Endothelial cell of umbilical vein (primary cell): ENCODE results near the gene EMP3. TPM values are rescaled to one million over a fixed set of nuclear protein-coding genes. Genes with fewer than 3 reads are reported as not detected.

ENCODE experiments used
- BruUV-seq: library from RNA; stranded (reverse); fragments of 400-500 nt; replicated peaks from 2 replicates; lab custom pipeline; 2021; lab: Mats Ljungman, UMichigan
- CTCF ChIA-PET: fragments of 300-600, 350-600 bp; sonication (Branson Sonifier 250); formaldehyde crosslinking; loops from one replicate; lab custom pipeline; 2021; ENCODE audit warnings: antibody characterized with exemption, inconsistent platforms; lab: Charles Lee
- POLR2A ChIA-PET: fragments of 300-600, 350-600 bp; sonication (Branson Sonifier 250); formaldehyde crosslinking; loops from one replicate; lab custom pipeline; 2021; ENCODE audit warnings: antibody characterized with exemption, inconsistent platforms; lab: Charles Lee
- DNase-seq: peaks from one replicate; pipeline ENCODE4 v3.0.0-alpha.2; 2011; ENCODE audit warnings: low read depth, low spot score
- FAIRE-seq: peaks from 2 replicates; lab custom pipeline; 2011; peaks lifted over from hg19 to GRCh38; lab: Jason Lieb, UNC
- H2AFZ ChIP-seq: 2 replicates; pipeline ENCODE4 v1.6.0; 2012; ENCODE audit warnings: low read depth, low read length, control low read depth, inconsistent platforms
- H3K27ac ChIP-seq: 2 replicates; pipeline ENCODE4 v1.5.1; 2011; ENCODE audit warnings: low read depth, mild to moderate bottlenecking, control low read depth, low read length, moderate library complexity; ENCODE audit not compliant: insufficient read depth
- H3K27me3 ChIP-seq, 2 experiments: 2 replicates each; pipeline versions ENCODE4 v1.6.0 to v1.6.1; 2011; ENCODE audit warnings: low read length in 2 of 2, mixed read lengths in 1 of 2; ENCODE audit not compliant: control insufficient read depth in 2 of 2, insufficient read depth in 2 of 2
- H3K36me3 ChIP-seq, 2 experiments: 2 replicates in 1 of 2; 3 replicates in 1 of 2; pipeline ENCODE4 v1.5.1; 2011; ENCODE audit warnings: low read length in 2 of 2, mild to moderate bottlenecking in 1 of 2, moderate library complexity in 1 of 2; ENCODE audit not compliant: control insufficient read depth in 2 of 2, insufficient read depth in 2 of 2; ENCODE audit errors: extremely low read depth in 1 of 2
- H3K4me1 ChIP-seq: 3 replicates; pipeline ENCODE4 v1.5.1; 2011; ENCODE audit warnings: mild to moderate bottlenecking, low read length; ENCODE audit not compliant: control insufficient read depth, insufficient read depth; ENCODE audit errors: extremely low read depth
- H3K4me2 ChIP-seq: 2 replicates; pipeline ENCODE4 v1.6.1; 2011; ENCODE audit warnings: low read length, control low read depth, mixed read lengths; ENCODE audit not compliant: insufficient read depth
- H3K4me3 ChIP-seq, 3 experiments: fragments of 200-600 bp in 1 of 3; sonication (generic), shearing (Covaris generic) in 1 of 3; replicated peaks in 1 of 3; 2 replicates each; pipeline ENCODE4 v1.5.1; 2011 to 2016; ENCODE audit warnings: control low read depth in 3 of 3, low read length in 3 of 3, mild to moderate bottlenecking in 2 of 3, inconsistent platforms in 1 of 3, low read depth in 1 of 3, moderate library complexity in 1 of 3; ENCODE audit not compliant: insufficient read depth in 1 of 3
- H3K79me2 ChIP-seq: 2 replicates; pipeline ENCODE4 v1.6.0; 2012; ENCODE audit warnings: low read length, inconsistent platforms; ENCODE audit not compliant: control insufficient read depth, insufficient read depth
- H3K9ac ChIP-seq: replicated peaks from 2 replicates; pipeline ENCODE3; 2011; ENCODE audit warnings: low read length, control low read depth; ENCODE audit not compliant: insufficient read depth; ENCODE audit errors: extremely low read depth
- H3K9me1 ChIP-seq: replicated peaks from 3 replicates; pipeline ENCODE4 v1.6.0; 2011; ENCODE audit warnings: mild to moderate bottlenecking, low read length; ENCODE audit not compliant: control insufficient read depth, insufficient read depth; ENCODE audit errors: extremely low read depth
- H3K9me3 ChIP-seq: replicated peaks from 2 replicates; pipeline ENCODE4 v1.5.1; 2012; ENCODE audit warnings: low read length, inconsistent platforms; ENCODE audit not compliant: control insufficient read depth, insufficient read depth
- H4K20me1 ChIP-seq: replicated peaks from 2 replicates; pipeline ENCODE3; 2011; ENCODE audit warnings: mild to moderate bottlenecking, low read length; ENCODE audit not compliant: control insufficient read depth, insufficient read depth; ENCODE audit errors: extremely low read depth
- EZH2 ChIP-seq: IDR thresholded peaks from 2 replicates; pipeline ENCODE4 v1.6.1; 2012; ENCODE audit warnings: borderline replicate concordance, low read depth, mild to moderate bottlenecking, moderate library complexity, low read length, inconsistent platforms; ENCODE audit not compliant: severe bottlenecking
- FOS ChIP-seq: IDR thresholded peaks from 2 replicates; pipeline ENCODE4 v1.6.1; 2011; ENCODE audit warnings: mild to moderate bottlenecking, low read length, moderate library complexity, borderline replicate concordance; ENCODE audit not compliant: insufficient read depth
- GATA2 ChIP-seq: IDR thresholded peaks from 2 replicates; pipeline ENCODE4 v1.7.0; 2011; ENCODE audit warnings: low read depth, mild to moderate bottlenecking, moderate library complexity, mixed read lengths, low read length; ENCODE audit not compliant: insufficient read length, insufficient read depth
- JUN ChIP-seq: IDR thresholded peaks from 2 replicates; pipeline ENCODE4 v1.6.1; 2011; ENCODE audit warnings: borderline replicate concordance, low read depth; ENCODE audit not compliant: insufficient read length, insufficient read depth
- MYC ChIP-seq: IDR thresholded peaks from one replicate; pipeline ENCODE4 v1.6.1; 2011; ENCODE audit warnings: mild to moderate bottlenecking, low read depth, low read length
- POLR2A ChIP-seq: IDR thresholded peaks from 2 replicates; pipeline ENCODE4 v1.6.1; 2012; ENCODE audit warnings: low read depth, mild to moderate bottlenecking, control low read depth, low read length
- POLR2AphosphoS5 ChIP-seq: IDR thresholded peaks from 2 replicates; pipeline ENCODE4 v1.6.1; 2012; ENCODE audit warnings: low read depth, mild to moderate bottlenecking, control low read depth, low read length, moderate library complexity; ENCODE audit not compliant: insufficient read depth
- dilution Hi-C: fragments of 300-500 bp; cut with MboI; formaldehyde crosslinking; loops from one replicate; pipeline ENCODE4 v1.15.0; 2019; ENCODE audit warnings: low sequenced_read_pairs; ENCODE audit not compliant: extremely low pct_ligation_motif_present
- intact Hi-C: fragments of 100-400 bp; cut with micrococcal nuclease; formaldehyde crosslinking; loops from one replicate; pipeline ENCODE4 v1.10.0; 2022
- polyA plus RNA-seq, 4 experiments: library from polyadenylated mRNA; depleted of rRNA in 3 of 4; stranded (reverse) in 3 of 4; unstranded in 1 of 4; fragments of >200 nt; gene quantifications; 2 replicates each; pipeline versions ENCODE4 v1.2.1 to v1.2.3, GENCODE V29; 2011 to 2012; ENCODE audit warnings: missing spikeins in 1 of 4
- total RNA-seq: library from RNA; stranded (reverse); gene quantifications from 2 replicates; pipeline ENCODE4 v1.2.3, GENCODE V29; 2021
- TF ChIP-seq, protein P1 (sequence below): IDR thresholded peaks from 2 replicates; pipeline ENCODE4 v1.6.1; 2011; ENCODE audit not compliant: insufficient read depth, insufficient read length
- TF ChIP-seq, protein P2 (sequence below), 2 donors: IDR thresholded peaks; 1 replicate in 1 of 2; 2 replicates in 1 of 2; pipeline ENCODE4 v1.5.1; 2011; ENCODE audit warnings: low read length in 2 of 2, mild to moderate bottlenecking in 2 of 2, moderate library complexity in 2 of 2, control low read depth in 1 of 2, inconsistent platforms in 1 of 2, low read depth in 1 of 2; ENCODE audit not compliant: insufficient read depth in 1 of 2; ENCODE audit errors: extremely low read depth in 1 of 2

EMP3 gene
- total and polyA plus RNA-seq, 2 donors (not counting 3 experiments of a cell fraction or from before 2014, with no cell fraction given) = 127 to 406 TPM

DNA sequence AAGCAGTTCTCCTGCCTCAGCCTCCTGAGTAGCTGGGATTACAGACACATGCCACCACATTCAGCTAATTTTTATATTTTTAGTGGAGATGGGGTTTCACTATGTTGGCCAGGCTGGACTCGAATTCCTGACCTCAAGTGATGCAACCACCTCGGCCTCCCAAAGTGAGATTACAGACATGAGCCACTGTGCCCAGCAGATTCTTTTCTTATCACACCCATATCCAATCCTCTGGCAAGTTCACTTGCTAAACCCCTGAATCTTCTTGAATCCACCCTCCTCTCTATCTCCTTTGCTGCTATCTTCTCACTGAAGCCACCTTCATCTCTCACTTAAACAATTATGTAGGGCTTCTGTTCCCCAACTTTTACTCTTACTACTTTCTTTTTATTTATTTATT is 20.8 kb downstream of the EMP3 start:
- Histone ChIP-seq H3K36me3 (no peaks in the 10 kb centered on the region), H3K9ac (no peak overlapping the region), H3K4me1 (no peaks in the 10 kb centered on the region), H3K9me3 (no peaks in the 10 kb centered on the region), H4K20me1 (no peaks in the 10 kb centered on the region), H3K27me3 (no peaks in the 10 kb centered on the region), H3K4me2 (no peak overlapping the region), H3K9me1 (no peaks in the 10 kb centered on the region), H3K79me2 (no peaks in the 10 kb centered on the region), H3K27ac (no peak overlapping the region), H2AFZ (no peak overlapping the region), H3K4me3 (no peak overlapping the region)
- FAIRE-seq (no peak), DNase-seq (no peak)
- TF ChIP-seq EZH2 = no peak
- TF ChIP-seq, protein P1, sequence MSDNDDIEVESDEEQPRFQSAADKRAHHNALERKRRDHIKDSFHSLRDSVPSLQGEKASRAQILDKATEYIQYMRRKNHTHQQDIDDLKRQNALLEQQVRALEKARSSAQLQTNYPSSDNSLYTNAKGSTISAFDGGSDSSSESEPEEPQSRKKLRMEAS = no peak
- TF ChIP-seq, protein P2, sequence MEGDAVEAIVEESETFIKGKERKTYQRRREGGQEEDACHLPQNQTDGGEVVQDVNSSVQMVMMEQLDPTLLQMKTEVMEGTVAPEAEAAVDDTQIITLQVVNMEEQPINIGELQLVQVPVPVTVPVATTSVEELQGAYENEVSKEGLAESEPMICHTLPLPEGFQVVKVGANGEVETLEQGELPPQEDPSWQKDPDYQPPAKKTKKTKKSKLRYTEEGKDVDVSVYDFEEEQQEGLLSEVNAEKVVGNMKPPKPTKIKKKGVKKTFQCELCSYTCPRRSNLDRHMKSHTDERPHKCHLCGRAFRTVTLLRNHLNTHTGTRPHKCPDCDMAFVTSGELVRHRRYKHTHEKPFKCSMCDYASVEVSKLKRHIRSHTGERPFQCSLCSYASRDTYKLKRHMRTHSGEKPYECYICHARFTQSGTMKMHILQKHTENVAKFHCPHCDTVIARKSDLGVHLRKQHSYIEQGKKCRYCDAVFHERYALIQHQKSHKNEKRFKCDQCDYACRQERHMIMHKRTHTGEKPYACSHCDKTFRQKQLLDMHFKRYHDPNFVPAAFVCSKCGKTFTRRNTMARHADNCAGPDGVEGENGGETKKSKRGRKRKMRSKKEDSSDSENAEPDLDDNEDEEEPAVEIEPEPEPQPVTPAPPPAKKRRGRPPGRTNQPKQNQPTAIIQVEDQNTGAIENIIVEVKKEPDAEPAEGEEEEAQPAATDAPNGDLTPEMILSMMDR (IDR thresholded peaks at IDR 0.05; ENCODE audit: extremely low read depth in 1 of 2, insufficient read depth in 1 of 2, low read depth in 1 of 2, low read length in 2 of 2) = no peak
- TF ChIP-seq POLR2A = no peak
- TF ChIP-seq FOS = no peak
- TF ChIP-seq MYC = no peak
- no peak for TF ChIP-seq JUN
- no peak for TF ChIP-seq POLR2AphosphoS5
- no peak for TF ChIP-seq GATA2
- CTCF ChIA-PET = interaction anchor here (0.6 kb wide), 1 partner anchor 591 kb away, joined by 4 read pairs; no protein-coding TSS in a partner anchor
- intact Hi-C loops (no loop called here), dilution Hi-C loops (no loop called here)
- no TSS peak for BruUV-seq
- POLR2A ChIA-PET = no interaction called here
